GM12872 (cell line): Measurements from ENCODE around the gene WDR41.

Source experiments
- CTCF ChIP-seq: IDR thresholded peaks from 3 replicates; pipeline ENCODE4 v1.5.1; 2011; ENCODE audit warnings: low read depth, mild to moderate bottlenecking, low read length, moderate library complexity; ENCODE audit not compliant: insufficient read depth

WDR41 gene

GRCh38 chr5:77431719-77432118 is 60.4 kb downstream of the WDR41 start:
- no peak for TF ChIP-seq CTCF

DNA sequence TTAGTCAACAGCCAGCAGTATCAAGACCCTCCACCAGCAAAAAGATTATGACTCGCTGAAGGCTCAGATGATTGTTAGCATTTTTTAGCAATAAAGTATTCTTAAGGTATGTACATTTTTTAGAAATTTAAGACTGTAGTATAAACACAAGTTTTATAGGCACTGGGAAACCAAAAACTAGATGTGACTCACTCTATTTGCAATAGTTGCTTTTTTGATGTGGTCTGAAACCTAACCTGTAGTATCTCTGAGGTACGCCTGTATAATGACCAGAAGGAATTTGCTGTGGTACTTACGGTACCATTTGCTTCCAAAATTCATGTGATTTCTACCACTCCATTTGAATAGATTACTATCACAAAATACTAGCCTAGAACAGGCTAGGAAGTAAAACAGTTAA is 60.8 kb downstream of the WDR41 start:
- TF ChIP-seq CTCF: no peak

DNA sequence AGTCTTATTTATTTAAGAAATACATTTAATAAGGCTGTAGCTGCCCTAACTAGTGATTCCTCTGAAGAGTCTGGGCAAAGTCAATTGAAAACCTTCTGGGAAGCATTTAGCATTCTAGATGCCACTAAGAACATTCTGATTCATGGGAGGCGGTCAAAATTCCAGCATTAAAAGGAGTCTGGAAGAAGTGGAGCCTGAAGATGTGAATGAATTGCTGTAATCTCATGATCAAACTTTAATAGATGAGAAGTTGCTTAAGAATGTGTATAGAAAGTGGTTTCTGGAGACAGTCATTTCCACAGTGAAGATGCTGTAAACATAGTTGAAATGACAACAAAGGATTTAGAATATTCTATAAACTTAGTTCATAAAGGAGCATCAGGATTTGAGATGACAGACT is 61.4 kb downstream of the WDR41 start:
- no peak for TF ChIP-seq CTCF

GRCh38 chr5:77428526-77428925 is 63.6 kb downstream of the WDR41 start:
- no peak for TF ChIP-seq CTCF

DNA sequence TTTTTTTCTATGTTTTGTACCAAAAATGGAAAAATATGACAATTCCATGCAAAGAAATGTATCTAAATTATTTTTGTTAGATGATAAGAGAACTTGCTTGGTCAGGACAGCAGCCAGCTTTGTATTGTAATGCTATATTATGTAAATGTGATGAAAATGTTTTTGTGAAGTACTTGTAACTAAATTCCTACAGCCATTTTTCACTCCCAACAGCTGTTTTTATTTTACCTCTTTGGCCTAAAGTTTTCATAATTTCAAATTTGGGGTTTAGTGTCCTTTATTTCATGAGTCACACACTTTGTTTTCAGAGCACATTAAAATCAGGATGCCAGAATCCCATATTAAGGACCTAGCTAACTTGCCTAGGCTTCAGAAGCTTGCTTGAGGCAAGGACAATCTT is 64.1 kb downstream of the WDR41 start:
- TF ChIP-seq CTCF: no peak

DNA sequence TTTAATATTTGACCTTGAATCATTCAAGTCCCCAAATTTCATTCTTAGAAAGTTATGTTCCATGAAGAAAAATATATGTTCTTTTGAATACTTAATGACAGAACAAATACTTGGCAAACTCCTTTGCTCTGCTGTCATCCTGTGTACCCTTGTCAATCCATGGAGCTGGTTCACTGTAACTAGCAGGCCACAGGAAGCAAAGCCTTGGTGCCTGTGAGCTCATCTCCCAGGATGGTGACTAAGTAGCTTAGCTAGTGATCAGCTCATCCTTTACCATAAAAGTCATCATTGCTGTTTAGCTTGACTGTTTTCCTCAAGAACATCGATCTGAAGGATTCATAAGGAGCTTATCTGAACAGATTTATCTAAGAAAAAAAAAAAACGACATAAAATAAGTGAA is 65.4 kb downstream of the WDR41 start:
- no peak for TF ChIP-seq CTCF

GRCh38 chr5:77425998-77426659 is 66.0 kb downstream of the WDR41 start:
- TF ChIP-seq CTCF: no peak
